Psoas muscle (tissue), 8 donors: Measurements from ENCODE around the gene MPI. TPM values are rescaled to one million over a fixed set of nuclear protein-coding genes. Genes with fewer than 3 reads are reported as not detected.

Source experiments
- ATAC-seq, 4 donors: fragments of 200-7000 bp; cut with Tn5 transposase; one replicate each; pipeline ENCODE4 v1.9.1; 2020; ENCODE audit warnings: moderate library complexity in 3 of 4, mild to moderate bottlenecking in 2 of 4
- DNase-seq, 2 donors: peaks; one replicate each; pipeline ENCODE4 v3.0.0-alpha.2; 2020
- H3K27ac ChIP-seq: fragments of 200-600 bp; one replicate; pipeline ENCODE4 v1.8.0; 2022
- H3K27me3 ChIP-seq, 3 donors: fragments of 200-600 bp in 1 of 3; one replicate each; pipeline versions ENCODE4 v1.6.1 to v1.8.0; 2013 to 2022; ENCODE audit warnings: low read length in 2 of 3, mild to moderate bottlenecking in 2 of 3, moderate library complexity in 1 of 3; ENCODE audit not compliant: insufficient read depth in 3 of 3
- H3K36me3 ChIP-seq, 2 donors: fragments of 200-600 bp in 1 of 2; one replicate each; pipeline versions ENCODE4 v1.6.1 to v1.8.0; 2013 to 2022; ENCODE audit warnings: low read depth in 1 of 2, mild to moderate bottlenecking in 1 of 2, moderate library complexity in 1 of 2; ENCODE audit not compliant: insufficient read depth in 1 of 2
- H3K4me1 ChIP-seq: fragments of 200-600 bp; one replicate; pipeline ENCODE4 v1.8.0; 2022
- H3K4me3 ChIP-seq: fragments of 200-600 bp; one replicate; pipeline ENCODE4 v1.8.0; 2022; ENCODE audit warnings: mild to moderate bottlenecking
- H3K9me3 ChIP-seq: fragments of 200-600 bp; one replicate; pipeline ENCODE4 v1.8.0; 2022
- CTCF ChIP-seq: fragments of 200-600 bp; IDR thresholded peaks from one replicate; pipeline ENCODE4 v1.8.0; 2022; ENCODE audit warnings: antibody characterized with exemption
- WGBS, 3 donors: extraction: QIAGEN DNeasy Blood & Tissue Kit; methylation state at CpG; one replicate each; pipeline versions ENCODE4 v1.1.6 to v1.1.7; 2013; 5-methylcytosine and 5-hydroxymethylcytosine counted together
- intact Hi-C, 2 donors: fragments of 100-400 bp; cut with DNase I; formaldehyde crosslinking; loops; one replicate each; pipeline versions ENCODE4 v1.11.0 to v1.14.2; 2022
- polyA plus RNA-seq, 3 donors: library from polyadenylated mRNA; stranded (reverse); fragments of 200-250 nt; gene quantifications; one replicate each; pipeline ENCODE4 v1.2.3, GENCODE V29; 2013
- total RNA-seq, 4 donors: library from RNA; stranded (reverse); fragmentation: NEBNext Ultra II Directional in 2 of 4; extraction: Animal tissue kit (Norgen Biotek cat#: 25700) in 2 of 4; gene quantifications; one replicate each; pipeline versions ENCODE4 v1.2.1 to v1.2.4, GENCODE V29; 2021 to 2023
- donor health status: healthy with polysubstance abuse.
- donor health status: DM: no; HTN: no; CAD: no; lungs with moderate emphysema.
- donor health status: Bipolar disorder and iron deficiency.
- donor health status: healthy.
- donor health status: DM: yes; HTN: yes; CAD: no.
- donor health status: DM: no; HTN: no; CAD: no.
- donor health status: DM: no; HTN: no; CAD: no.
- donor health status: DM: yes; HTN: yes; CAD: no.

Gene MPI
- total and polyA plus RNA-seq, 7 donors, result 26.4 to 61.2 (median 42.1) TPM

- peaks cover 34% of the 10 kb centered on the region for H3K4me1 ChIP-seq
- no peaks in the 10 kb centered on the region for H3K9me3 ChIP-seq
- peak overlapping the region; percentile 99 for H3K27ac ChIP-seq
- ATAC-seq, result no peak
- H3K27me3 ChIP-seq, result no peaks in the 10 kb centered on the region
- peaks cover 0 to 3% of the 10 kb centered on the region in 2 donors for H3K36me3 ChIP-seq
- TF ChIP-seq CTCF, result no peak
- intact Hi-C loops, result no loop called here
- no peak for DNase-seq
- 34 to 42% (median 41%) methylated on average over 16 of the region's 16 CpGs for WGBS, 3 donors
- peak overlapping the region; percentile 88 for H3K4me3 ChIP-seq
Measured at GRCh38 chr15:74873756-74874424, 16.0 kb upstream of the MPI start.

GRCh38 chr15:74878273-74878672 lies 11.6 kb upstream of the MPI start:
- H3K27ac ChIP-seq, result no peak overlapping the region
- intact Hi-C loops, result no loop called here
- WGBS, 3 donors, result 77 to 86% (median 84%) methylated on average over 4 of the region's 4 CpGs
- H3K4me1 ChIP-seq, result no peaks in the 10 kb centered on the region
- ATAC-seq (no peak), DNase-seq (no peak)
- TF ChIP-seq CTCF, result no peak
- no peaks in the 10 kb centered on the region for H3K36me3 ChIP-seq
- no peaks in the 10 kb centered on the region for H3K27me3 ChIP-seq
- H3K4me3 ChIP-seq, result no peak overlapping the region
- H3K9me3 ChIP-seq, result peaks cover 2% of the 10 kb centered on the region

GRCh38 chr15:74882528-74882927 lies 7.3 kb upstream of the MPI start:
- no peak for DNase-seq
- TF ChIP-seq CTCF, result no peak

GRCh38 chr15:74884428-74885223 lies 5.2 kb upstream of the MPI start:
- DNase-seq (no peak), ATAC-seq (no peak)
- intact Hi-C loops, result no loop called here

More at GRCh38 chr15:74882528-74882927, 7.3 kb upstream of the MPI start:
- WGBS, 3 donors, result 88 to 97% (median 89%) methylated on average over 6 of the region's 6 CpGs
- H3K27ac ChIP-seq, result no peak overlapping the region
- no peaks in the 10 kb centered on the region for H3K36me3 ChIP-seq
- H3K4me1 ChIP-seq, result no peaks in the 10 kb centered on the region
- no peak for ATAC-seq
- H3K27me3 ChIP-seq, result no peaks in the 10 kb centered on the region
- H3K9me3 ChIP-seq, result peaks cover 2% of the 10 kb centered on the region
- intact Hi-C loops, result no loop called here
- H3K4me3 ChIP-seq, result no peak overlapping the region

More at GRCh38 chr15:74884428-74885223, 5.2 kb upstream of the MPI start:
- 71 to 75% (median 71%) methylated on average over 4 of the region's 4 CpGs for WGBS, 3 donors
- Histone ChIP-seq H3K9me3 (peaks cover 2% of the 10 kb centered on the region), H3K27me3 (no peaks in the 10 kb centered on the region), H3K36me3 (no peaks in the 10 kb centered on the region), H3K4me3 (no peak overlapping the region), H3K4me1 (peaks cover 11% of the 10 kb centered on the region), H3K27ac (no peak overlapping the region)
- TF ChIP-seq CTCF, result no peak
